GM12872 (cell line): ENCODE results near the gene ZNF57.

Experiments used
- TF ChIP-seq, protein P1 (sequence below): IDR thresholded peaks from 3 replicates; pipeline ENCODE4 v1.5.1; 2011; ENCODE audit warnings: low read depth, mild to moderate bottlenecking, low read length, moderate library complexity; ENCODE audit not compliant: insufficient read depth

ZNF57 gene

DNA sequence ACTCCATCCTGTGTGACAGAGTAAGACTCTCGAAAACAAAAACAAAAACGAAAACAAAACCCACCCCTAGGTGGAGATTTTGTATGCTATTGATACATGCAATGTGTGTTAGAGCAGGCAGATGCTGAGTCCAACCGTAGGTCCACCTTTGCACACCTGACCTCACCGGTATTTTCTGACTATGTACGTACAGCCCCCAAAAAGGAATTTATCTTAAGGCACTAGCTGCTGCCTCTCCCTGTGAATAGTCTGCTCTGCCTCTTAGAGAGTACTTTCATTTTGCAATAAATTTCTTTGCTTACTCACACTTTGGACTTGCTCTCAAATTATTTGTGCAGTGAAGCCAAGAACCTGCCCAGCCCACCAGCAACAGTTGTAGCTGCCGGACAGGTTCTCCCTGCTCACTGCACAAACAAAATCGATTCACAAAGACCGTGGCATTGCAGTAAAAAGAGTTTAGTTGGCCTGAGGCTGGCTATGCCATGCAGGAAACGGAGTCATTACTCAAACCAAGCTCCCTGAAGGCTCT is 52.3 kb downstream of the ZNF57 start:
- TF ChIP-seq, protein P1, sequence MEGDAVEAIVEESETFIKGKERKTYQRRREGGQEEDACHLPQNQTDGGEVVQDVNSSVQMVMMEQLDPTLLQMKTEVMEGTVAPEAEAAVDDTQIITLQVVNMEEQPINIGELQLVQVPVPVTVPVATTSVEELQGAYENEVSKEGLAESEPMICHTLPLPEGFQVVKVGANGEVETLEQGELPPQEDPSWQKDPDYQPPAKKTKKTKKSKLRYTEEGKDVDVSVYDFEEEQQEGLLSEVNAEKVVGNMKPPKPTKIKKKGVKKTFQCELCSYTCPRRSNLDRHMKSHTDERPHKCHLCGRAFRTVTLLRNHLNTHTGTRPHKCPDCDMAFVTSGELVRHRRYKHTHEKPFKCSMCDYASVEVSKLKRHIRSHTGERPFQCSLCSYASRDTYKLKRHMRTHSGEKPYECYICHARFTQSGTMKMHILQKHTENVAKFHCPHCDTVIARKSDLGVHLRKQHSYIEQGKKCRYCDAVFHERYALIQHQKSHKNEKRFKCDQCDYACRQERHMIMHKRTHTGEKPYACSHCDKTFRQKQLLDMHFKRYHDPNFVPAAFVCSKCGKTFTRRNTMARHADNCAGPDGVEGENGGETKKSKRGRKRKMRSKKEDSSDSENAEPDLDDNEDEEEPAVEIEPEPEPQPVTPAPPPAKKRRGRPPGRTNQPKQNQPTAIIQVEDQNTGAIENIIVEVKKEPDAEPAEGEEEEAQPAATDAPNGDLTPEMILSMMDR = 0 out of 3 replicates have a peak, but pooled peaks have one; percentile 11

DNA sequence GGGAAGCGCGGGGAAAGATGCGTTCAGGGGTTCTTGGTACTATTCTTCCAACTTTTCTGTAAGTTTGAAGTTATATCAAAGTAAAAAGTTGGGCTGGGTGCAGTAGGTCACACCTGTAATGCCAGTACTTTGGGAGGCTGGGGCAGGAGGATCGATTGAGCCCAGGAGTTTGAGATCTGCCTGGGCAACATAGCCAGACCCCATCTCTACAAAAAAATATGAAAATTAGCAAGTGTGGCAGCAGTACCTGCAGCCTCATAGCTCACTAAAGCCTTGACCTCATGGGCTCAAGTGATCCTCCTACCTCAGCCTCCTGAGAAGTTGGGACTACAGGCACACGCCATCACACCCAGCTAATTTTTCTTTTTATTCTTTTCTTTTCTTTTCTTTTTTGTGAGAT is 56.4 kb downstream of the ZNF57 start:
- TF ChIP-seq, protein P1 = no peak

GRCh38 chr19:2960120-2960519 is 59.4 kb downstream of the ZNF57 start:
- TF ChIP-seq, protein P1 = no peak

DNA sequence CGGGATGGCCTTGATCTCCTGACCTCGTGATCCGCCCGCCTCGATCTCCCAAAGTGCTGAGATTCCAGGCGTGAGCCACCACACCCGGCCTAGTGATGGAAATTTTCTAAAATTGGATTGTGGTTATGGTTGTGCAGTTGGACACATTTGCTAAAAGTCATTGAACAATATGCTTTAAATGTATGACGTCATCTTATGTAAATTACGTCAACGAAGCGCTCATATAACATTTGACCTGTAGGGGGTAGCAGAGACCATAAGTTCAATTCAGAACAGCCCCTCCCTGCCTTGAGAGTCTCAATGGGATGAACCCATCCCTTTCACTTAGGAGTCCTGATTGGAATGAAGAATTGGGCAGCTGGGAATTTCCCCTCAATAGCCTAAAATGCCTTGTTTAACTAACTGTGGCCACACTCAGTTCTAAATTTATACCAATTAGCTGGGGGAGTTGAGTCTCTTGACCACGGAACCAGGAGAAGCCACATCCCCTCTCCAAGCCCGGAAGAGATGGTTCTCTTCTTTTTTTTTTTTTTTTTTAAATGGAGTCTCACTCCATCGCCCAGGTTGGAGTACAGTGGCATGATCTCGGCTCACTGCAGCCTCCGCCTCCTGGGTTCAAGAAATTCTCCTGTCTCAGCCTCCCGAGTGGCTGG is 61.4 kb downstream of the ZNF57 start:
- TF ChIP-seq, protein P1 = peak; percentile 69

DNA sequence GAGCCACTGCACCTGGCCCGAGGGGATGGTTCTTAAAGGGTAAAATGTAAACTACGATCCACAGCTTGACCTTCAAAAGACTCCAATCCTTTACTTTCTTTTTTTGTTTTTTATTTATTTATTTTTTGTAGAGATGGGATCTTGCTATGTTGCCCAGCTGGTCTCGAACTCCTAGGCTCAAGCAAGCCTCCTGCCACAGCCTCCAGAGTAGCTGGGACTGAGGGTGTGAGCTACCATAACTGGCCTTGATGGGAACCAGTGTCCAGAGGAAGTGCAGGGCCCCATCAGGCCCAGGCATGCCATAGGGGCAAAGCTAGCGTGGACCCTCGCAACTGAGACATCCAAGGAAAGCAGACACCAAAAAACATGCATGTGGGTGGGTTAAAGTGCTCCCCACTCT is 62.4 kb downstream of the ZNF57 start:
- TF ChIP-seq, protein P1 = no peak

- TF ChIP-seq, protein P1 = no peak
These were observed 64.1 kb downstream of the ZNF57 start for GRCh38 chr19:2964874-2965273.

DNA sequence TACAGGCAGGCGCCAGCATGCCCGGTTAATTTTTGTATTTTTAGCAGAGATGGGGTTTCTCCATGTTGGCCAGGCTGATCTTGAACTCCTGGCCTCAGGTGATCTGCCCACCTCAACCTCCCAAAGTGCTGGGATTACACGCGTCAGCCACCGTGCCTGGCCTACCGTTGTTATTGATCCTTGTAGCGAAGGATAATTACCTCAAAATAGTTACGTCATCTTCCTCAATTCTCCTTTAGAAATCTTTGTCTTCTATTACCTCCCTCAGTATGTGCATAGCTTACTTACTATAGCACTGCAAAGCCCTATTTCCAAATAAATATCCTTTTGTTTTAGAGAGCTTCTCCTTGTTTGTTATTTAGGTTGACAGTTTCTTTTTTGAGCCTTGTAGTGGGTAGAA is 67.2 kb downstream of the ZNF57 start:
- TF ChIP-seq, protein P1 = no peak
